K562 (cell line): ENCODE data around the gene MBP. TPM values are rescaled to one million over a fixed set of nuclear protein-coding genes. Genes with fewer than 3 reads are reported as not detected.

Experiments used
- ATAC-seq: fragments of 200-7000 bp; cut with Tn5 transposase; 3 replicates; pipeline ENCODE4 v1.9.1; 2020; ENCODE audit warnings: moderate library complexity
- BruUV-seq: library from RNA; stranded (reverse); fragments of 400-500 nt; replicated peaks from 2 replicates; lab custom pipeline; 2021; lab: Mats Ljungman, UMichigan
- CTCF ChIA-PET: fragments of 300-600 bp; formaldehyde crosslinking; extraction: SDS; loops from one replicate; lab custom pipeline; 2021; ENCODE audit warnings: low intra/inter-chr PET ratio; lab: Yijun Ruan, JAX
- POLR2A ChIA-PET: fragments of 300-600, 350-650 bp; sonication (Branson Sonifier 250); formaldehyde crosslinking; extraction: SDS; loops from one replicate; lab custom pipeline; 2021; ENCODE audit warnings: antibody characterized with exemption, inconsistent platforms; lab: Yijun Ruan, JAX
- DNase-seq, 4 experiments: peaks; one replicate each; pipeline versions ENCODE4 v3.0.0 to v3.0.0-alpha.2; 2011 to 2018; ENCODE audit warnings: low spot score in 3 of 4, mixed read lengths in 3 of 4; ENCODE audit errors: extremely low read depth in 1 of 4
- FAIRE-seq: peaks from 2 replicates; lab custom pipeline; 2011; peaks lifted over from hg19 to GRCh38; lab: Jason Lieb, UNC
- H2AFZ ChIP-seq: 2 replicates; pipeline ENCODE4 v1.6.0; 2011; ENCODE audit warnings: low read depth, low read length, control low read depth, inconsistent platforms
- H3K27ac ChIP-seq: fragments of 200-600 bp; 3 replicates; pipeline ENCODE4 v1.8.0; 2011; ENCODE audit warnings: low read depth, mild to moderate bottlenecking, control low read depth, inconsistent platforms, low read length, moderate library complexity, mixed read lengths; ENCODE audit errors: extremely low read depth
- H3K27me3 ChIP-seq, 2 experiments: fragments of 300-600 bp in 1 of 2; 2 replicates in 1 of 2; 3 replicates in 1 of 2; pipeline versions ENCODE4 v1.6.0 to v1.8.0; 2011; ENCODE audit warnings: inconsistent platforms in 2 of 2, low read length in 2 of 2, mild to moderate bottlenecking in 1 of 2, mixed read lengths in 1 of 2, moderate library complexity in 1 of 2; ENCODE audit not compliant: control insufficient read depth in 2 of 2, insufficient read depth in 2 of 2
- H3K36me3 ChIP-seq: fragments of 300-600 bp; 3 replicates; pipeline ENCODE4 v1.8.0; 2011; ENCODE audit warnings: mild to moderate bottlenecking, low read length, inconsistent platforms; ENCODE audit not compliant: control insufficient read depth, insufficient read depth
- H3K4me1 ChIP-seq, 2 experiments: fragments of 200-600 bp in 1 of 2; replicated peaks in 1 of 2; 2 replicates in 1 of 2; 3 replicates in 1 of 2; pipeline versions ENCODE4 v1.5.1 to v1.8.0; 2011; ENCODE audit warnings: inconsistent platforms in 2 of 2, low read length in 2 of 2, mild to moderate bottlenecking in 1 of 2, mixed read lengths in 1 of 2, moderate library complexity in 1 of 2; ENCODE audit not compliant: control insufficient read depth in 2 of 2, insufficient read depth in 2 of 2
- H3K4me2 ChIP-seq: 2 replicates; pipeline ENCODE4 v1.6.1; 2011; ENCODE audit warnings: low read length, control low read depth, inconsistent platforms, mixed read lengths; ENCODE audit not compliant: insufficient read depth
- H3K4me3 ChIP-seq: fragments of 200-600 bp; sonication (generic), shearing (Covaris generic); 2 replicates; pipeline ENCODE4 v1.5.1; 2016; ENCODE audit warnings: control low read depth, inconsistent platforms
- H3K79me2 ChIP-seq: fragments of 200-600 bp; 3 replicates; pipeline ENCODE4 v1.8.0; 2011; ENCODE audit warnings: low read length, inconsistent platforms; ENCODE audit not compliant: control insufficient read depth, insufficient read depth
- H3K9ac ChIP-seq, 2 experiments: 2 replicates each; pipeline versions ENCODE4 v1.6.0 to v1.6.1; 2011; ENCODE audit warnings: low read depth in 2 of 2, low read length in 2 of 2, control low read depth in 1 of 2, inconsistent platforms in 1 of 2, mild to moderate bottlenecking in 1 of 2, mixed read lengths in 1 of 2; ENCODE audit not compliant: insufficient read depth in 1 of 2
- H3K9me1 ChIP-seq: one replicate; pipeline ENCODE4 v1.6.0; 2011; ENCODE audit warnings: inconsistent platforms, mild to moderate bottlenecking, low read length, moderate library complexity; ENCODE audit not compliant: control insufficient read depth, insufficient read depth
- H3K9me3 ChIP-seq: replicated peaks from 2 replicates; pipeline ENCODE4 v1.5.1; 2011; ENCODE audit warnings: low read depth, low read length, inconsistent platforms; ENCODE audit not compliant: control insufficient read depth, insufficient read depth
- H4K20me1 ChIP-seq: replicated peaks from 2 replicates; pipeline ENCODE4 v1.6.1; 2011; ENCODE audit warnings: low read length, inconsistent platforms, mixed read lengths; ENCODE audit not compliant: control insufficient read depth, insufficient read depth
- CAMTA2 ChIP-seq: fragments of 250-450 bp; sonication (Bioruptor Pico); conservative IDR thresholded peaks from 2 replicates; pipeline ENCODE4 v1.5.1; 2022
- DDX20 ChIP-seq: fragments of 450-650 bp; IDR thresholded peaks from 2 replicates; pipeline ENCODE4 v1.6.1; 2016; ENCODE audit warnings: missing genetic modification characterization, low read depth, mild to moderate bottlenecking, missing compliant biosample characterization, moderate library complexity
- FIP1L1 ChIP-seq: fragments of 200-400 bp; formaldehyde crosslinking; IDR thresholded peaks from 2 replicates; pipeline ENCODE4 v1.6.1; 2018; ENCODE audit warnings: mild to moderate bottlenecking, low read depth, low read length; ENCODE audit not compliant: poor library complexity, severe bottlenecking
- HDAC8 ChIP-seq: fragments of 450-650 bp; IDR thresholded peaks from 2 replicates; pipeline ENCODE4 v1.6.1; 2016; ENCODE audit warnings: mild to moderate bottlenecking, missing genetic modification characterization, moderate library complexity, missing compliant biosample characterization
- LEF1 ChIP-seq: fragments of 450-650 bp; IDR thresholded peaks from 2 replicates; pipeline ENCODE4 v1.6.1; 2016; ENCODE audit warnings: mild to moderate bottlenecking
- MLX ChIP-seq, 2 experiments: fragments of 450-650 bp in 1 of 2; sonication (generic) in 1 of 2; formaldehyde crosslinking; conservative IDR thresholded peaks; 2 replicates each; pipeline versions ENCODE4 v1.4.0 to v1.8.1; 2020 to 2022; ENCODE audit warnings: mild to moderate bottlenecking in 1 of 2, missing genetic modification reagents in 1 of 2
- MNT ChIP-seq, 2 experiments: fragments of 450-650 bp; conservative IDR thresholded peaks; 2 replicates each; pipeline ENCODE4 v1.6.1; 2017; ENCODE audit warnings: mild to moderate bottlenecking in 2 of 2, moderate library complexity in 2 of 2
- NCOA6 ChIP-seq: fragments of 450-650 bp; IDR thresholded peaks from 2 replicates; pipeline ENCODE4 v1.6.1; 2017; ENCODE audit warnings: mild to moderate bottlenecking
- POLR2AphosphoS2 ChIP-seq: IDR thresholded peaks from 2 replicates; pipeline ENCODE4 v1.6.1; 2012; ENCODE audit warnings: low read length, improper control_type of control experiment
- PRMT5 ChIP-seq: sonication (generic); formaldehyde crosslinking; IDR thresholded peaks from 2 replicates; pipeline ENCODE4 v1.5.0; 2020; ENCODE audit warnings: missing genetic modification reagents
- STAT6 ChIP-seq: sonication (generic); formaldehyde crosslinking; IDR thresholded peaks from 2 replicates; pipeline ENCODE4 v1.8.1; 2023; ENCODE audit warnings: mild to moderate bottlenecking, missing genetic modification reagents
- ZFP36 ChIP-seq: fragments of 150-350 bp; IDR thresholded peaks from 2 replicates; pipeline ENCODE4 v1.6.1; 2018; ENCODE audit warnings: low read length, low read depth; ENCODE audit not compliant: partially characterized antibody
- ZNF280A ChIP-seq: fragments of 450-650 bp; IDR thresholded peaks from 2 replicates; pipeline ENCODE4 v1.6.1; 2018; ENCODE audit warnings: mild to moderate bottlenecking, low read depth; ENCODE audit not compliant: partially characterized antibody
- ZNF282 ChIP-seq: sonication (generic); formaldehyde crosslinking; IDR thresholded peaks from 2 replicates; pipeline ENCODE4 v1.8.1; 2023; ENCODE audit warnings: missing genetic modification reagents
- ZNF41 ChIP-seq: fragments of 250-450 bp; sonication (Bioruptor Pico); conservative IDR thresholded peaks from 2 replicates; pipeline ENCODE4 v1.4.0; 2020; ENCODE audit warnings: mild to moderate bottlenecking
- ZNF57 ChIP-seq: fragments of 450-650 bp; formaldehyde crosslinking; IDR thresholded peaks from 2 replicates; pipeline ENCODE4 v1.4.0; 2020; ENCODE audit warnings: mild to moderate bottlenecking, moderate library complexity
- WGBS: fragments of 100-300 bp; shearing (Covaris generic); methylation state at CpG from one replicate; pipeline ENCODE4 v1.1.6; 2016; ENCODE audit warnings: low coverage, mixed read lengths; ENCODE audit not compliant: insufficient coverage; ENCODE audit errors: missing lambda C conversion rate; 5-methylcytosine and 5-hydroxymethylcytosine counted together
- in situ Hi-C: fragments of 300-500 bp; cut with MboI; formaldehyde crosslinking; loops from 4 replicates; pipeline ENCODE4 v1.15.0; 2018; ENCODE audit warnings: inconsistent platforms, mixed read lengths
- intact Hi-C: fragments of 100-400 bp; cut with micrococcal nuclease; formaldehyde crosslinking; loops from 2 replicates; pipeline ENCODE4 v1.14.2; 2022
- polyA plus RNA-seq, 8 experiments: library from polyadenylated mRNA; depleted of rRNA in 4 of 8; stranded (reverse) in 5 of 8; unstranded in 3 of 8; fragments of >200 nt; fragmentation: Nextera tagmentation in 2 of 8; fragmentation: Illumina TruSeq in 1 of 8; extraction: Ambion mirVana in 2 of 8; extraction: Trizol in 1 of 8; gene quantifications; 2 replicates each; pipeline versions ENCODE4 v1.2.1 to v1.2.3, GENCODE V29; 2011 to 2014; ENCODE audit warnings: inconsistent platforms in 1 of 8, missing spikeins in 1 of 8
- total RNA-seq, 7 experiments: library from RNA; depleted of rRNA in 6 of 7; stranded (reverse); fragments of >200 nt in 6 of 7; fragmentation: Illumina TruSeq in 2 of 7; extraction: Trizol in 2 of 7; gene quantifications; 2 replicates each; pipeline versions ENCODE4 v1.2.1 to v1.2.3, GENCODE V29; 2011 to 2021; ENCODE audit warnings: low replicate concordance in 1 of 7

MBP gene
- total and polyA plus RNA-seq, 9 of the 15 experiments (the other 6 are each of a cell fraction or from before 2014, with no cell fraction given), result 0.09 TPM; not detected in 8

- Histone ChIP-seq H3K4me3 (no peak overlapping the region), H3K36me3 (no peaks in the 10 kb centered on the region), H3K27ac (no peak overlapping the region), H4K20me1 (no peaks in the 10 kb centered on the region), H3K9me3 (no peaks in the 10 kb centered on the region), H3K9ac (no peak overlapping the region), H3K4me2 (no peak overlapping the region), H3K79me2 (no peaks in the 10 kb centered on the region), H2AFZ (no peak overlapping the region), H3K4me1 (no peaks in the 10 kb centered on the region), H3K27me3 (peaks cover 0 to 23% of the 10 kb centered on the region in 2 experiments; a peak in 3 of 5 replicates), H3K9me1 (no peaks in the 10 kb centered on the region)
- FAIRE-seq, result no peak
- ChIA-PET CTCF (no interaction called here), POLR2A (no interaction called here)
- DNase-seq, result no peak
- no peak for ATAC-seq
- intact Hi-C loops (no loop called here), in situ Hi-C loops (no loop called here)
- BruUV-seq, result no TSS peak
- WGBS, result 6% methylated on average over 11 of the region's 17 CpGs
- TF ChIP-seq NCOA6 (no peak), ZFP36 (no peak), ZNF41 (CRISPR knock-in tag) (no peak), ZNF280A (no peak), STAT6 (CRISPR knock-in tag) (no peak), MNT (conservative IDR thresholded peaks at IDR 0.05) (no peak), POLR2AphosphoS2 (no peak), HDAC8 (tag) (no peak), DDX20 (tag) (no peak), MLX (CRISPR knock-in tag; conservative IDR thresholded peaks at IDR 0.05) (no peak), CAMTA2 (CRISPR knock-in tag) (no peak), PRMT5 (no peak), ZNF57 (CRISPR knock-in tag) (no peak), LEF1 (no peak), FIP1L1 (no peak), ZNF282 (CRISPR knock-in tag) (no peak)
These were observed 33.9 kb downstream of the MBP start for GRCh38 chr18:77098538-77099174.
